HFFc6 (cell line): ENCODE results near the gene CAMK2N2. TPM values are rescaled to one million over a fixed set of nuclear protein-coding genes. Genes with fewer than 3 reads are reported as not detected.

Experiments used
- DNase-seq: peaks from one replicate; pipeline ENCODE4 v3.0.0-alpha.2; 2018
- H3K27ac Mint-ChIP-seq: 2 replicates; pipeline ENCODE4 v1.8.0; 2020; ENCODE audit warnings: mild to moderate bottlenecking, mixed read lengths
- H3K27me3 Mint-ChIP-seq: 2 replicates; pipeline ENCODE4 v1.8.0; 2021; ENCODE audit warnings: mild to moderate bottlenecking, moderate library complexity, mixed read lengths; ENCODE audit not compliant: insufficient read depth
- H3K36me3 Mint-ChIP-seq: 2 replicates; pipeline ENCODE4 v1.8.0; 2021; ENCODE audit warnings: low read depth, mixed read lengths
- H3K4me1 Mint-ChIP-seq: 2 replicates; pipeline ENCODE4 v1.8.0; 2020; ENCODE audit warnings: low read depth, mixed read lengths
- H3K4me3 Mint-ChIP-seq: 2 replicates; pipeline ENCODE4 v1.8.0; 2020; ENCODE audit warnings: mild to moderate bottlenecking, moderate library complexity, mixed read lengths
- H3K9me3 Mint-ChIP-seq: 2 replicates; pipeline ENCODE4 v1.8.0; 2020; ENCODE audit warnings: mild to moderate bottlenecking, mixed read lengths
- CTCF ChIP-seq: fragments of 200-600 bp; sonication (generic); IDR thresholded peaks from 2 replicates; pipeline ENCODE4 v1.5.0; 2021; ENCODE audit warnings: antibody characterized with exemption, mild to moderate bottlenecking
- total RNA-seq, 6 experiments: library from RNA; stranded (reverse); fragmentation: NEBNext Ultra II Directional; extraction: Animal tissue kit (Norgen Biotek cat#: 25700); gene quantifications; 2 replicates in 1 of 6; 3 replicates in 5 of 6; pipeline ENCODE4 v1.2.3, GENCODE V29; 2021

The CAMK2N2 gene
- total RNA-seq, 6 experiments from 2014 or later: 2.7 to 6.0 (median 3.4) TPM

GRCh38 chr3:184300378-184300720 is 39.0 kb upstream of the CAMK2N2 start:
- H3K4me3 Mint-ChIP-seq: peak overlapping the region; percentile 93
- H3K36me3 Mint-ChIP-seq: peaks cover 32% of the 10 kb centered on the region
- peaks cover 5% of the 10 kb centered on the region for H3K27me3 Mint-ChIP-seq
- TF ChIP-seq CTCF: no peak
- H3K4me1 Mint-ChIP-seq: peaks cover 40% of the 10 kb centered on the region
- H3K27ac Mint-ChIP-seq: peak overlapping the region; percentile 83
- DNase-seq: peak; percentile 49
- H3K9me3 Mint-ChIP-seq: no peaks in the 10 kb centered on the region

GRCh38 chr3:184299488-184300377 is 38.4 kb upstream of the CAMK2N2 start:
- DNase-seq: peak; percentile 55
- TF ChIP-seq CTCF: no peak

GRCh38 chr3:184298759-184299487 is 37.6 kb upstream of the CAMK2N2 start, which contains the start of gene PSMD2:
PSMD2 (plus strand) TSS chr3:184299241; CDS start chr3:184299267, 26 bp downstream.
- TF ChIP-seq CTCF: no peak
- peaks cover 7% of the 10 kb centered on the region for H3K27me3 Mint-ChIP-seq
- H3K9me3 Mint-ChIP-seq: no peaks in the 10 kb centered on the region
- H3K36me3 Mint-ChIP-seq: peaks cover 28% of the 10 kb centered on the region
- H3K4me1 Mint-ChIP-seq: peaks cover 40% of the 10 kb centered on the region
- peak within 1 kb of the TSS; percentile 93 for H3K4me3 Mint-ChIP-seq
- DNase-seq: peak; percentile 94
- H3K27ac Mint-ChIP-seq: peak within 1 kb of the TSS; percentile 83

More at GRCh38 chr3:184299488-184300377, 38.4 kb upstream of the CAMK2N2 start:
- peak overlapping the region; percentile 93 for H3K4me3 Mint-ChIP-seq
- peaks cover 32% of the 10 kb centered on the region for H3K36me3 Mint-ChIP-seq
- H3K27me3 Mint-ChIP-seq: peaks cover 6% of the 10 kb centered on the region
- peaks cover 40% of the 10 kb centered on the region for H3K4me1 Mint-ChIP-seq
- no peaks in the 10 kb centered on the region for H3K9me3 Mint-ChIP-seq
- H3K27ac Mint-ChIP-seq: peak overlapping the region; percentile 83

DNA sequence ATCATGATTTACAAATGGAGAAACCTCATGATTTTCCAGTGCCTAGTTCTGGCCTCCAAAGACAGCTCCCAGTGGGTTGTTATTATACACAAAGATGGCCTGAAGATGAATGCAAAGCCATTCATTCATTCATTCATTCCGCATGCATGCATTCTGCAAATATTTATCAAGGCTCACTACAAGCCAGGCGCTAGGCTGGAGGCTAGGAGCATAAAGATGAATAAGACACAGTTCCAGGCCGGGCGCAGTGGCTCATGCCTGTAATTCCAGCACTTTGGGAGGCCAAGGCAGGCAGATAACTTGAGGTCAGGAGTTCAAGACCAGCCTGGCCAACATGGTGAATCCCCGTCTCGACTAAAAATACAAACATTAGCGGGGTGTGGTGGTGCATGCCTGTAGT is 35.3 kb upstream of the CAMK2N2 start:
- H3K9me3 Mint-ChIP-seq: no peaks in the 10 kb centered on the region
- no peak overlapping the region for H3K27ac Mint-ChIP-seq
- peaks cover 15% of the 10 kb centered on the region for H3K27me3 Mint-ChIP-seq
- no peak overlapping the region for H3K4me3 Mint-ChIP-seq
- H3K4me1 Mint-ChIP-seq: peaks cover 20% of the 10 kb centered on the region
- TF ChIP-seq CTCF: no peak
- H3K36me3 Mint-ChIP-seq: peaks cover 19% of the 10 kb centered on the region
- DNase-seq: no peak

- H3K27ac Mint-ChIP-seq: no peak overlapping the region
- H3K36me3 Mint-ChIP-seq: peaks cover 14% of the 10 kb centered on the region
- H3K9me3 Mint-ChIP-seq: no peaks in the 10 kb centered on the region
- H3K4me3 Mint-ChIP-seq: no peak overlapping the region
- peaks cover 15% of the 10 kb centered on the region for H3K27me3 Mint-ChIP-seq
- no peak for TF ChIP-seq CTCF
- DNase-seq: no peak
- peaks cover 15% of the 10 kb centered on the region for H3K4me1 Mint-ChIP-seq
Measured at GRCh38 chr3:184295771-184296170, 34.4 kb upstream of the CAMK2N2 start.
